NCI-H345 treated with DMSO at 0.1 percent for 48 hours (cell line): ENCODE results near the gene FNDC3B.
A peak's percentile ranks its signal among the peaks of the same experiment; 100 is the strongest.

Experiments used
- DNase-seq: peaks from one replicate; lab custom pipeline; 2025; ENCODE audit not compliant: unreplicated experiment; lab: John Stamatoyannopoulos, UW

The FNDC3B gene

DNA sequence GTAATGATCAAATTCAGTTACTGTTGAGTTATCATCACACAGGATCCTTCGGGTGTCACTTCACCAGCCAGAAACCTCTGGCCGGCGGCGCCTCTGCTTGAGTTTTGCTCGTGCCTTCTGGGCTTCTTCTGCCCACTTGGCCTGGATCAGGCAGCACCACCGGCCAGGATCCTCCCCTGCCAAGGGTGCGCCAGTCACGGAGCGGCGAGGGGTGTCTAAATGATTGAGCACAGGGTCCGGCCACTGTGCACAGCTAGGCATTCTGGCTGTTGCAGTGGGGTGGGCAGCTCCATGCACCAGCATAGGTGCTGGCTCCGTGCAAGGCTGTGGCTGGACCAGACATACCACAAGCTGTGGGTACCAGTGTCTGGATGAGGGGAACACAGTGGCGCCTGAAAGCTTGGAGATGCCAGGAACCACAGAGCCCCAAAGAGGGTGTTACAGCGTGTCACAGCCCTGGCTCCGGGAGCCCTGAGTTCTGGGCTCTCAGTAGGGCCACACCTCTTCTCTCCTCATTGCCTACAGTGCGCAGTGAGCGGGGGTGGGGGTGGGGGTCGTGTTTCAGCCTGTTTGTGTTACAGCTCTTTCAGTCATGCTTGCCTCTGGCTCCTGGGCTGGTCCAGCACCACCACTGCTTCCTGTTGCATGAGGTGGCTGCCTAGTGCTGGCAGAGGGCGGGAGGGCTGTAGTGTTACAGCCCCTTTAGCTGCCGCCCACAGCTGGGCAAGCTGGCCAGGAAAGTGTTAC lies 169.4 kb downstream of the FNDC3B start:
- DNase-seq: no peak

DNA sequence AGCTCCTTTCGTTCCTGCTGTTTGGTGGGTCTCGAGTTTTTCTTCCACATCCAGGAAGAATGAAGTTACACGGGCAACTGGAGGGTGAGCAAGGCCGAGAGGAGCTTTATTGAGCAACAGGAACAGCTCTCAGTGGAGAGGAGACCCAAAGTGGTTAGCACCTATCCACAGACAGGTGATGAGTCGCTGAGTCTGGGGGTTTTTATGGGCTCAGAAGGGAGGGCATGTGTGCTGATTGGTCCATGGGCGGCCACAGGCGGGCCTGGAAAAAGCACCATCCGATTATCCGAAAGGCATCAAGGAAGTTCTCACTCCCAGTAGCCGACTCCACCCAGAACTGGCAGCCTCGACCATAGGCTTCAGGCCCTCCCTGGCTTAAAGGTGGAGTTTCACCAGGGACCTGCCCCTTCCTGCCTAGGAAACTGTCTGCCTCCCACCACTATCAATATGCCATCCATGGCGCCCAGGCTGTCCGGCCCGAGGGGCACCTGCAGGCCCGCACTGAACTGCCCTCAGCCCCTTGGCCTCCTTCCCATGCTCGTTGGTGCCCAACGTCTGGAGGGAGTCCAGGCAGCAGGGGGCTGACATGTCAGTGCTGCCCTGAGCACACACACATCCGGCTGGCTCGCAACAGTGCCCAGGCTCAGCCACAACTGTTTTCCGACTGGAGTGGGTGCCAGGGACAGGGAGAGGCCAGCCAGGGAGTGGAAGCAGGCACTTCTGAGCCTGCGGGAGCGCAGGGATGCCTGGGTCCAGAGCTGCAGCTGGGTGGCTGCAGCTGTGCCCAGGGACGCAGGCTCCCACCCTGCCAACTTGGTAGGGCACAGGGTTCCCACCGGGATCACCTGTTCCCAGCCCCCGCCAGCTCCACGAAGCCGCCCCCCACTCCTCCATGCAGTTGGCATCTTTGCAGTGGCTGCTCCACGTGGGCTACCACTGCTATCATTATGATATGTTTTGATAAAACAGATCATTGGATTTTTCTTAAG lies 170.2 kb downstream of the FNDC3B start:
- no peak for DNase-seq

GRCh38 chr3:172210355-172210754 lies 171.0 kb downstream of the FNDC3B start:
- no peak for DNase-seq

DNA sequence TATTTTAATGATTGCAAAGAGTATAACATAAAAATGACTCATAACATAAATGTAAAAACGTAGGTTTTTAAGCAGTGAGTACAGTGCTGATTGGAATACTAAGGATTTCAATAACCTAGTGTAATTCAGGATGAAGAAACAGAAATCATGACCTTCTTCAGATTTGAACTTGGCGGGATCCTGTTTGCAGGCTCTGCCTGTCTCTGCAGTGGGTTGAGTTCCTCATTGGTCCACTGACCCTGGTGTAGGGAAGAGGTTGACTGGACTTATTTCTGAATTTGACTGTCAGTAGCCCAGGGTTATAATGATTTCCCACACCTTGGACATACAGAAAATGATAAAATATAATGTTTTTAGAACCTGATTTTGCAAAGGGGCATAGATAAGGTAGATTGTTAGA lies 171.7 kb downstream of the FNDC3B start:
- DNase-seq: no peak

- DNase-seq: no peak
Observed at GRCh38 chr3:172213200-172213599, 173.8 kb downstream of the FNDC3B start.

DNA sequence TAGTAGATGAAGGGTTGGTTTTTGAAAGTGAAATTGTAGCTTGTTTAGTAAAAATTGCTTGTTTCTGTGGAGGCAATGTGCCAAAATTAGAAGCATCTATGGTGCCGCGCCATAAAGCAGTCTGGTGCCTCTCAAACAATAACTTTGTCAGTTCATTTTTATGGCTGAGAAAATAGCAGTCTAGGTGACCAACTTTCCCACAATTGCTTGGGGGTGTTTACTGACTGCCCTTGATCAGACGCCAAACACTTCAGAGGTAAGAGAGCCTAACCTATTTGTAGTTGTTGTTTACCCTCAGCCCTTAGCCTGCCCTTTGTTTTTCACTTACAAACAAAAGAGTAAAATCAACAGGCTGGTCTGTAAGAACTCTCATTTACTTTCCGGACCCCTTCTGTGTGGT lies 174.5 kb downstream of the FNDC3B start:
- DNase-seq: peak; percentile 20

- DNase-seq: no peak
Observed at GRCh38 chr3:172216267-172216666, 176.9 kb downstream of the FNDC3B start.

DNA sequence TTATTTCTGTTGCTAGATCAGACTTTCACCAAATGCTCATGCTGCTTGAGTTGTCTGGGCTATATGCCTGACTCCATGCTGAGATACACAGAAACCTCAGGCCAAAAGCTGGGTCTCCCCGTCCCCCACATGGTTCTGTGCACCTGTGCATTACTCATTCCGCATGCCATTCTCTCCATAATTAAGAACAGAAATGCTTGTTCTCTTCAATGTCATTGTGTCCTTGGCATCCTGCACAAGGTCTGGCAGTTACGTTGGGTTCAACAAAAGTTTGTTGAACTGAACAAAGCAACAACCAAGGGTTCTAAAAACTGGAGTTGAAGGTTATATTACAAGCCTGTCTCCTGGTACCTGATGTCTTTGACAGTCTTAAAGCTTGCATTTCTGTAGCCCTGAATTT lies 177.5 kb downstream of the FNDC3B start:
- DNase-seq: no peak

DNA sequence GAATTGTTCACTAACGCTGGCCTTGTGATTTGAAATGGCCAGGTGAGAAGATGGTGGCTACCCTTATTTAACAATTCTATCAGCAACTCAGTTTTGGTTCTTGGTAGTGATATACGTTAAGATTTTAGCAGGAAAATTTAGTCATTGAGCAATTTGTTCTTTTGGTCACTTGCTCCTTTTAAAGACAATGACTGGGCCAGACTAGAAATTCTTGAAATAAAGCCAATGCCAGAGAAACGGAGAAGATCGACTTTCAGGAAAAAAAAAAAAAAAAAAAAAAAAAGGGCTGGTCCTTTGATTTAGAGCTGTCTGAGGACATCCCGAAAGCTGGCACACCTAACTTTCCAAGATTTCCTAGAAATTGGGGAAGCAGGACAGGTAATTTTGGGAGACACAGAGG lies 178.5 kb downstream of the FNDC3B start:
- DNase-seq: no peak

GRCh38 chr3:172218350-172219323 lies 179.3 kb downstream of the FNDC3B start:
- DNase-seq: no peak

- DNase-seq: no peak
Observed at GRCh38 chr3:172219750-172220149, 180.4 kb downstream of the FNDC3B start.

GRCh38 chr3:172221547-172221946 lies 182.2 kb downstream of the FNDC3B start:
- DNase-seq: no peak

- DNase-seq: no peak
Observed at GRCh38 chr3:172222478-172223071, 183.2 kb downstream of the FNDC3B start.

GRCh38 chr3:172223870-172224269 lies 184.5 kb downstream of the FNDC3B start:
- DNase-seq: no peak

DNA sequence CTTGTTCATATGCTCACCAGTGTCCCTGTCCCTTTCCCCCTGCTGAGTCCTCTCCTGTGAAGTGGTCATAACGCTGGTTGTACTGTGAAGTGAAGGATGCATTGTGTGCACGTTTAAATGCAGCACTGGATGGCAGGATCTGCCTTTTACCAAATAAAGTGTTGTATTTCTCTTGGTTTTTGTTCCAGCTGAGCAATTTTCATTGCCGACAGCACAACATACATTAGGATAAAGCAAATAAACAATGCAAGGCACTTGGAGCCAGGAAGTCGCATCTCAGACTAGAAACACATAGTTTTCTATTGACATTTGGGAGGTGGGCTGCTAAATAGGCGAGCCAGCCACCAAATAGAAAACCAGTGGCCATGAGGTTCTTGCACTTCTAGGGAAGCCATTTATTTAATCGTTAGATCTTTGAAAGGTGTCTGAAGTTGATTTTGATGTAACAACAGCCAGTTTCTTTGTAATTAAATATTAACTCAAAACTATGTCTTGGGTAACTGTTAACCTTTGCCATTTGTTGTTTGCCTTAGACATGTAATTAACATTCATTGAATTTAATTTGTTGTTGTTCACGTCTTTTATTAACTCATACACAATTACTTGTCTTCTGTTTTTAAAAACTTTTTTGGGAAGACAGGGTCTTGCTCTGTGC lies 185.3 kb downstream of the FNDC3B start:
- DNase-seq: no peak

GRCh38 chr3:172225215-172225707 lies 185.9 kb downstream of the FNDC3B start:
- DNase-seq: no peak

DNA sequence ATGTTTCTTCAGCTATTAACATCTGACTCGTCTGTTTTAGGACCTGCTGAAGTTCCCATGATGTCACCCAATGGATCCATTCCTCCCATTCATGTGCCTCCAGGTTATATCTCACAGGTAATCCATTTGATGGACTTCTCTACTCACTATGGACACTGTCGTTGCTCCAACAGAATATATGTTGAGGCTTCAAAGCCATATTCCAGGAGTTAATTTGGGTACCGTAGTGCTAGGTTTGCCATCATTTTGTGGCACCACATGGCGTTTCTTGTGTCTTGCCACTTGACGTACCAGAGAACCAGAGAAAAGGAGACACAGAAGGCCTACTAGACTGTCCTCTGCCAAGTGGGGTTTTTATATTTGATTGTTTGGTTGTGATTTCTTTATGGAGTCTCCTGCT lies 187.5 kb downstream of the FNDC3B start:
- no peak for DNase-seq

GRCh38 chr3:172227340-172228035 lies 188.1 kb downstream of the FNDC3B start:
- no peak for DNase-seq

GRCh38 chr3:172228036-172228415 lies 188.6 kb downstream of the FNDC3B start:
- DNase-seq: no peak
